ENCODE results near the gene SAMD10. TPM values are rescaled to one million over a fixed set of nuclear protein-coding genes. Genes with fewer than 3 reads are reported as not detected.

SAMD10 gene
- total and polyA plus RNA-seq, 2 donors (not counting 1 experiment from before 2014, with no cell fraction given), result 0.37 to 0.99 TPM

- H3K4me3 ChIP-seq (replicated peaks in 1 of 4; ENCODE audit: control extremely low read depth in 1 of 4, insufficient read depth in 1 of 4, low read depth in 3 of 4, low read length in 4 of 4), result no peak overlapping the region
- no peaks in the 10 kb centered on the region for H3K9me3 ChIP-seq (ENCODE audit: control insufficient read depth, insufficient read depth, low read depth, low read length)
- H3K79me2 ChIP-seq (ENCODE audit: control insufficient read depth, insufficient read depth, low read length), result peaks cover 16% of the 10 kb centered on the region
- no peak for DNase-seq (ENCODE audit: low read depth in 2 of 2)
- H3K9ac ChIP-seq (ENCODE audit: insufficient read depth, low read length), result no peak overlapping the region
- H3K27me3 ChIP-seq (ENCODE audit: control insufficient read depth, insufficient read depth, low read length), result no peaks in the 10 kb centered on the region
- no peak overlapping the region for H3K27ac ChIP-seq (ENCODE audit: insufficient read depth, low read length)
- H3K4me1 ChIP-seq (ENCODE audit: control insufficient read depth, extremely low read depth, insufficient read depth, low read length), result peaks cover 8% of the 10 kb centered on the region
- H2AFZ ChIP-seq (ENCODE audit: low read length), result no peak overlapping the region
- no peak overlapping the region for H3K4me2 ChIP-seq (ENCODE audit: extremely low read depth, insufficient read depth, low read length)
- TF ChIP-seq CTCF (conservative IDR thresholded peaks at IDR 0.05 in 1 of 2, IDR thresholded peaks at IDR 0.05 in 1 of 2; ENCODE audit: low read depth in 1 of 2, low read length in 2 of 2), result no peak
- no peak for TF ChIP-seq EZH2 (IDR thresholded peaks at IDR 0.05; ENCODE audit: low read length, missing control alignments)
- H3K36me3 ChIP-seq (ENCODE audit: control insufficient read depth, insufficient read depth, low read length), result peaks cover 6% of the 10 kb centered on the region
- no peaks in the 10 kb centered on the region for H4K20me1 ChIP-seq (ENCODE audit: control insufficient read depth, extremely low read depth, insufficient read depth, low read length)
These were observed 3.5 kb upstream of the SAMD10 start for GRCh38 chr20:63982937-63983336.

- DNase-seq (ENCODE audit: low read depth in 2 of 2), result peak; percentile 93 to 94
- H3K4me3 ChIP-seq (replicated peaks in 1 of 4; ENCODE audit: control extremely low read depth in 1 of 4, insufficient read depth in 1 of 4, low read depth in 3 of 4, low read length in 4 of 4), result peak within 1 kb of the TSS; percentile 71 to 97 (median 89)
- peak within 1 kb of the TSS; percentile 83 for H3K27ac ChIP-seq (ENCODE audit: insufficient read depth, low read length)
- peaks cover 13% of the 10 kb centered on the region for H3K4me1 ChIP-seq (ENCODE audit: control insufficient read depth, extremely low read depth, insufficient read depth, low read length)
- H4K20me1 ChIP-seq (ENCODE audit: control insufficient read depth, extremely low read depth, insufficient read depth, low read length), result no peaks in the 10 kb centered on the region
- no peaks in the 10 kb centered on the region for H3K27me3 ChIP-seq (ENCODE audit: control insufficient read depth, insufficient read depth, low read length)
- peaks cover 6% of the 10 kb centered on the region for H3K36me3 ChIP-seq (ENCODE audit: control insufficient read depth, insufficient read depth, low read length)
- H3K9ac ChIP-seq (ENCODE audit: insufficient read depth, low read length), result peak within 1 kb of the TSS; percentile 83
- H3K4me2 ChIP-seq (ENCODE audit: extremely low read depth, insufficient read depth, low read length), result peak within 1 kb of the TSS; percentile 88
- H3K9me3 ChIP-seq (ENCODE audit: control insufficient read depth, insufficient read depth, low read depth, low read length), result no peaks in the 10 kb centered on the region
- H2AFZ ChIP-seq (ENCODE audit: low read length), result peak within 1 kb of the TSS; percentile 84
- H3K79me2 ChIP-seq (ENCODE audit: control insufficient read depth, insufficient read depth, low read length), result peaks cover 16% of the 10 kb centered on the region
- no peak for TF ChIP-seq EZH2 (IDR thresholded peaks at IDR 0.05; ENCODE audit: low read length, missing control alignments)
- peak; percentile 87 to 91 for TF ChIP-seq CTCF (conservative IDR thresholded peaks at IDR 0.05 in 1 of 2, IDR thresholded peaks at IDR 0.05 in 1 of 2; ENCODE audit: low read depth in 1 of 2, low read length in 2 of 2)
These were observed 1.6 kb upstream of the SAMD10 start, which contains the start of gene PRPF6 for GRCh38 chr20:63980806-63981728. Gene PRPF6, plus strand, starts transcription at chr20:63981132. Its CDS starts 114 bp downstream, at chr20:63981246.

- no peaks in the 10 kb centered on the region for H4K20me1 ChIP-seq (ENCODE audit: control insufficient read depth, extremely low read depth, insufficient read depth, low read length)
- peak overlapping the region in 3 of 4 experiments; percentile 13 to 71 (median 14) for H3K4me3 ChIP-seq (replicated peaks in 1 of 4; ENCODE audit: control extremely low read depth in 1 of 4, insufficient read depth in 1 of 4, low read depth in 3 of 4, low read length in 4 of 4)
- peak overlapping the region; percentile 72 for H3K4me2 ChIP-seq (ENCODE audit: extremely low read depth, insufficient read depth, low read length)
- no peak for DNase-seq (ENCODE audit: low read depth in 2 of 2)
- peaks cover 16% of the 10 kb centered on the region for H3K79me2 ChIP-seq (ENCODE audit: control insufficient read depth, insufficient read depth, low read length)
- TF ChIP-seq EZH2 (IDR thresholded peaks at IDR 0.05; ENCODE audit: low read length, missing control alignments) (no peak), CTCF (conservative IDR thresholded peaks at IDR 0.05 in 1 of 2, IDR thresholded peaks at IDR 0.05 in 1 of 2; ENCODE audit: low read depth in 1 of 2, low read length in 2 of 2) (no peak)
- no peak overlapping the region for H3K9ac ChIP-seq (ENCODE audit: insufficient read depth, low read length)
- peaks cover 6% of the 10 kb centered on the region for H3K36me3 ChIP-seq (ENCODE audit: control insufficient read depth, insufficient read depth, low read length)
- peak overlapping the region; percentile 78 for H2AFZ ChIP-seq (ENCODE audit: low read length)
- H3K4me1 ChIP-seq (ENCODE audit: control insufficient read depth, extremely low read depth, insufficient read depth, low read length), result peaks cover 13% of the 10 kb centered on the region
- H3K9me3 ChIP-seq (ENCODE audit: control insufficient read depth, insufficient read depth, low read depth, low read length), result no peaks in the 10 kb centered on the region
- H3K27me3 ChIP-seq (ENCODE audit: control insufficient read depth, insufficient read depth, low read length), result no peaks in the 10 kb centered on the region
- H3K27ac ChIP-seq (ENCODE audit: insufficient read depth, low read length), result peak overlapping the region; percentile 83
These were observed 919 bp upstream of the SAMD10 start for GRCh38 chr20:63980317-63980805.

Measured in fibroblast of lung (primary cell).